Measurements from ENCODE around the gene SUPT20H. TPM values are rescaled to one million over a fixed set of nuclear protein-coding genes. Genes with fewer than 3 reads are reported as not detected.

Gene SUPT20H
- polyA plus RNA-seq, 3 donors: 24.7 to 39.8 (median 35.5) TPM

DNA sequence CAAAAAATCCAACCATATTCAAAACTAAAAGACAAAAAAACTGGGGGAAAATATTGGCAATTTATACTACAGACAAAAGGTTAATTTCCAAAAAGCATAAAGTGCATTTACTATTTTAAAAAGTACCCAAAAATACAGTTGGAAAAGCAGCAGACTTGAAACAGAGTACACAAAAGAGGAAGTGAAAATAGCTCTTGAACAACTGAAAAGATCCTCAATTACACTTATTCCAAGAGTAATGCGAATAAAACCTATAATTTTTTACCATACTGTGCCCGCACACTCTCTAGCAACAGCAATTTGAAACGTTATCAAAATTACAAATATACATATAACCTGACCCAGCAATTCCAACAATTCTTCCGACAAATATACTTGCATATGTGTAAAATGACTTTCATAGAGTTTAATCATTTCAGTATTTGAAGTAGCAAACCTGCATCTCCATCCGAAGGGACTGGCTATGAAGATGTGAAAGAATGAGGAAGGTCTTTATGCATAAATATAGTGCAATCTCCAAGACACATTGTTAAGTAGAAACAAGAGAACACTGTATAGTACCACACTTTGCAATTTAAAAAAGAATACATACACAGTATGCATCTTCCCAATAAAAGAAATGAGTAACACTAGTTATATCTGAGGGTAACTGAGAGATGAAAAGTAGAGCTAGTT, 85.7 kb downstream of the SUPT20H start:
- no CpG with 5 or more reads among the region's 5 CpGs for WGBS (ENCODE audit: insufficient coverage)
- TF ChIP-seq, protein P1, sequence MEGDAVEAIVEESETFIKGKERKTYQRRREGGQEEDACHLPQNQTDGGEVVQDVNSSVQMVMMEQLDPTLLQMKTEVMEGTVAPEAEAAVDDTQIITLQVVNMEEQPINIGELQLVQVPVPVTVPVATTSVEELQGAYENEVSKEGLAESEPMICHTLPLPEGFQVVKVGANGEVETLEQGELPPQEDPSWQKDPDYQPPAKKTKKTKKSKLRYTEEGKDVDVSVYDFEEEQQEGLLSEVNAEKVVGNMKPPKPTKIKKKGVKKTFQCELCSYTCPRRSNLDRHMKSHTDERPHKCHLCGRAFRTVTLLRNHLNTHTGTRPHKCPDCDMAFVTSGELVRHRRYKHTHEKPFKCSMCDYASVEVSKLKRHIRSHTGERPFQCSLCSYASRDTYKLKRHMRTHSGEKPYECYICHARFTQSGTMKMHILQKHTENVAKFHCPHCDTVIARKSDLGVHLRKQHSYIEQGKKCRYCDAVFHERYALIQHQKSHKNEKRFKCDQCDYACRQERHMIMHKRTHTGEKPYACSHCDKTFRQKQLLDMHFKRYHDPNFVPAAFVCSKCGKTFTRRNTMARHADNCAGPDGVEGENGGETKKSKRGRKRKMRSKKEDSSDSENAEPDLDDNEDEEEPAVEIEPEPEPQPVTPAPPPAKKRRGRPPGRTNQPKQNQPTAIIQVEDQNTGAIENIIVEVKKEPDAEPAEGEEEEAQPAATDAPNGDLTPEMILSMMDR (IDR thresholded peaks at IDR 0.05): no peak
- Mint-ChIP-seq H3K4me3 (no peak overlapping the region), H3K9me3 (peaks cover 0 to 9% (median 3%) of the 10 kb centered on the region in 7 donors), H3K27me3 (ENCODE audit: low read depth in 3 of 3) (no peaks in the 10 kb centered on the region), H3K27ac (peak overlapping the region in 4 of 7 donors; percentile 17 to 41 (median 29)), H3K4me1 (peaks cover 21% of the 10 kb centered on the region), H3K36me3 (peaks cover 12 to 38% of the 10 kb centered on the region in 2 donors)
- no peaks in the 10 kb centered on the region for H3K27me3 ChIP-seq (ENCODE audit: control insufficient read depth in 2 of 2, insufficient read depth in 2 of 2, low read length in 2 of 2)
- DNase-seq: no peak
- peaks cover 0 to 2% of the 10 kb centered on the region in 2 donors for H3K9me3 ChIP-seq (replicated peaks in 1 of 2; ENCODE audit: control insufficient read depth in 1 of 2, insufficient read depth in 1 of 2, low read length in 2 of 2)
- H3K4me2 ChIP-seq (replicated peaks; ENCODE audit: extremely low read depth, low read length, poor library complexity, severe bottlenecking): no peak overlapping the region
- peaks cover 5 to 26% of the 10 kb centered on the region in 2 donors for H3K4me1 ChIP-seq (ENCODE audit: control insufficient read depth in 1 of 2, insufficient read depth in 2 of 2, low read length in 2 of 2)
- H3K4me3 ChIP-seq (replicated peaks in 1 of 3; ENCODE audit: low read depth in 2 of 3, low read length in 3 of 3): no peak overlapping the region
- H3K27ac ChIP-seq (ENCODE audit: low read depth in 1 of 2, low read length in 2 of 2): peak overlapping the region in 1 of 2 donors; percentile 0
- intact Hi-C loops (cut with micrococcal nuclease): no loop called here
- H4K20me1 ChIP-seq (ENCODE audit: insufficient read depth, low read length): no peaks in the 10 kb centered on the region
- H2AFZ ChIP-seq (ENCODE audit: insufficient read depth, low read depth, low read length, poor library complexity, severe bottlenecking): no peak overlapping the region
- peaks cover 26 to 35% of the 10 kb centered on the region in 2 donors for H3K36me3 ChIP-seq (replicated peaks in 1 of 2; ENCODE audit: control insufficient read depth in 1 of 2, insufficient read depth in 2 of 2, low read length in 2 of 2)
- H3K9ac ChIP-seq (ENCODE audit: insufficient read depth, low read length, poor library complexity, severe bottlenecking): no peak overlapping the region
- H3K79me2 ChIP-seq (ENCODE audit: insufficient read depth, low read length): no peaks in the 10 kb centered on the region

DNA sequence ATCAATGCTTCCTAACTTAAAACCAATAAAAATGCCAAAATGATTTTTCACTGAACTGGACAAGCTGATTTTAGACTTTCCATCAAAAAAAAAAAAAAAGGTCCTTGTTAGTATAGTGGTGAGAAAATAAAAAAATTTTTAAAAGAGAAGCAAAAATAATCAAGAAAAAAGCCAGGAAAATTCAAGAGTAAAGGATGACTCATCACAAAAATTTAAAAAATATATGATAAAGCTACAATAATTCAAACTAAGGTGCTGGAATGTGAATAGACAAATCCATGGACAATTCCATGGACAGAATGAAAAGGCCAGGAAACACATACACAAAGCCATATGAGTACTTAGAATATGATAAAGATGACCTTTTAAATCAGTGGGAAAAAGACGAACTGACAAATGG, 86.5 kb downstream of the SUPT20H start:
- H3K4me2 ChIP-seq (replicated peaks; ENCODE audit: extremely low read depth, low read length, poor library complexity, severe bottlenecking): no peak overlapping the region
- H3K27me3 Mint-ChIP-seq (ENCODE audit: low read depth in 3 of 3): no peaks in the 10 kb centered on the region
- no peaks in the 10 kb centered on the region for H3K27me3 ChIP-seq (ENCODE audit: control insufficient read depth in 2 of 2, insufficient read depth in 2 of 2, low read length in 2 of 2)
- intact Hi-C loops (cut with micrococcal nuclease): no loop called here
- H3K9me3 ChIP-seq (replicated peaks in 1 of 2; ENCODE audit: control insufficient read depth in 1 of 2, insufficient read depth in 1 of 2, low read length in 2 of 2): peaks cover 0 to 2% of the 10 kb centered on the region in 2 donors
- peaks cover 34 to 42% of the 10 kb centered on the region in 2 donors for H3K36me3 ChIP-seq (replicated peaks in 1 of 2; ENCODE audit: control insufficient read depth in 1 of 2, insufficient read depth in 2 of 2, low read length in 2 of 2)
- no peaks in the 10 kb centered on the region for H4K20me1 ChIP-seq (ENCODE audit: insufficient read depth, low read length)
- H3K27ac ChIP-seq (ENCODE audit: low read depth in 1 of 2, low read length in 2 of 2): no peak overlapping the region
- no peak overlapping the region for H2AFZ ChIP-seq (ENCODE audit: insufficient read depth, low read depth, low read length, poor library complexity, severe bottlenecking)
- peaks cover 0 to 9% (median 3%) of the 10 kb centered on the region in 7 donors for H3K9me3 Mint-ChIP-seq
- H3K27ac Mint-ChIP-seq: no peak overlapping the region
- no peak overlapping the region for H3K4me3 Mint-ChIP-seq
- peaks cover 5 to 26% of the 10 kb centered on the region in 2 donors for H3K4me1 ChIP-seq (ENCODE audit: control insufficient read depth in 1 of 2, insufficient read depth in 2 of 2, low read length in 2 of 2)
- H3K36me3 Mint-ChIP-seq: peaks cover 17 to 40% of the 10 kb centered on the region in 2 donors
- TF ChIP-seq, protein P1 (IDR thresholded peaks at IDR 0.05): no peak
- H3K9ac ChIP-seq (ENCODE audit: insufficient read depth, low read length, poor library complexity, severe bottlenecking): no peak overlapping the region
- no peaks in the 10 kb centered on the region for H3K79me2 ChIP-seq (ENCODE audit: insufficient read depth, low read length)
- DNase-seq: no peak
- no peak overlapping the region for H3K4me3 ChIP-seq (replicated peaks in 1 of 3; ENCODE audit: low read depth in 2 of 3, low read length in 3 of 3)
- no CpG with 5 or more reads among the region's 1 CpG for WGBS (ENCODE audit: insufficient coverage)
- peaks cover 19% of the 10 kb centered on the region for H3K4me1 Mint-ChIP-seq
